ENCODE measurements around the gene BACH2.

BACH2 gene

GRCh38 chr6:90301816-90302215 is 5.2 kb upstream of the BACH2 start:
- Histone ChIP-seq H3K79me2 (ENCODE audit: insufficient read depth, low read depth) (no peaks in the 10 kb centered on the region), H3K36me3 (ENCODE audit: insufficient read depth) (no peaks in the 10 kb centered on the region), H3K27ac (no peak overlapping the region), H3K4me3 (IDR thresholded peaks at IDR 0.05; ENCODE audit: insufficient read depth, low read depth, low read length) (no peak overlapping the region), H3K4me2 (no peak overlapping the region), H3K4me1 (ENCODE audit: low read depth, poor library complexity, severe bottlenecking) (peaks cover 19% of the 10 kb centered on the region), H3K27me3 (ENCODE audit: insufficient read depth, low read depth) (no peaks in the 10 kb centered on the region), H2AFZ (ENCODE audit: low read depth) (no peak overlapping the region), H4K20me1 (ENCODE audit: insufficient read depth) (no peaks in the 10 kb centered on the region), H3K9ac (no peak overlapping the region)
- TF ChIP-seq CTCF (conservative IDR thresholded peaks at IDR 0.05; ENCODE audit: low read depth, low read length) = no peak

GRCh38 chr6:90298459-90299053 is 1.9 kb upstream of the BACH2 start:
- TF ChIP-seq CTCF (conservative IDR thresholded peaks at IDR 0.05; ENCODE audit: low read depth, low read length) = no peak
- Histone ChIP-seq H3K27ac (no peak overlapping the region), H3K9ac (no peak overlapping the region), H2AFZ (ENCODE audit: low read depth) (no peak overlapping the region), H3K79me2 (ENCODE audit: insufficient read depth, low read depth) (peaks cover 11% of the 10 kb centered on the region; the same call in 1 of the 2 replicates), H3K27me3 (ENCODE audit: insufficient read depth, low read depth) (no peaks in the 10 kb centered on the region), H3K4me1 (ENCODE audit: low read depth, poor library complexity, severe bottlenecking) (peaks cover 30% of the 10 kb centered on the region), H3K4me2 (no peak overlapping the region), H3K4me3 (IDR thresholded peaks at IDR 0.05; ENCODE audit: insufficient read depth, low read depth, low read length) (no peak overlapping the region), H3K36me3 (ENCODE audit: insufficient read depth) (no peaks in the 10 kb centered on the region), H4K20me1 (ENCODE audit: insufficient read depth) (no peaks in the 10 kb centered on the region)

GRCh38 chr6:90297867-90298381 is 1.3 kb upstream of the BACH2 start:
- Histone ChIP-seq H3K79me2 (ENCODE audit: insufficient read depth, low read depth) (peaks cover 17% of the 10 kb centered on the region; the same call in 1 of the 2 replicates), H3K36me3 (ENCODE audit: insufficient read depth) (no peaks in the 10 kb centered on the region), H3K4me1 (ENCODE audit: low read depth, poor library complexity, severe bottlenecking) (peaks cover 30% of the 10 kb centered on the region), H2AFZ (ENCODE audit: low read depth) (no peak overlapping the region), H4K20me1 (ENCODE audit: insufficient read depth) (no peaks in the 10 kb centered on the region), H3K4me3 (IDR thresholded peaks at IDR 0.05; ENCODE audit: insufficient read depth, low read depth, low read length) (no peak overlapping the region), H3K9ac (no peak overlapping the region; the same call in 1 of the 2 replicates), H3K4me2 (no peak overlapping the region; the same call in 1 of the 2 replicates), H3K27ac (no peak overlapping the region), H3K27me3 (ENCODE audit: insufficient read depth, low read depth) (no peaks in the 10 kb centered on the region)
- TF ChIP-seq CTCF (conservative IDR thresholded peaks at IDR 0.05; ENCODE audit: low read depth, low read length) = no peak

GRCh38 chr6:90297115-90297866 is 648 bp upstream of the BACH2 start:
- Histone ChIP-seq H3K9ac (peak overlapping the region; percentile 72; the same call in 1 of the 2 replicates), H3K4me2 (peak overlapping the region; percentile 68; the same call in 1 of the 2 replicates), H4K20me1 (ENCODE audit: insufficient read depth) (no peaks in the 10 kb centered on the region), H3K27me3 (ENCODE audit: insufficient read depth, low read depth) (no peaks in the 10 kb centered on the region), H3K4me3 (IDR thresholded peaks at IDR 0.05; ENCODE audit: insufficient read depth, low read depth, low read length) (no peak overlapping the region), H3K79me2 (ENCODE audit: insufficient read depth, low read depth) (peaks cover 24% of the 10 kb centered on the region; the same call in 1 of the 2 replicates), H3K36me3 (ENCODE audit: insufficient read depth) (no peaks in the 10 kb centered on the region), H2AFZ (ENCODE audit: low read depth) (peak overlapping the region; percentile 44; the same call in 1 of the 2 replicates), H3K27ac (peak overlapping the region; percentile 46; the same call in 1 of the 2 replicates), H3K4me1 (ENCODE audit: low read depth, poor library complexity, severe bottlenecking) (peaks cover 30% of the 10 kb centered on the region)
- no peak for TF ChIP-seq CTCF (conservative IDR thresholded peaks at IDR 0.05; ENCODE audit: low read depth, low read length)
